Measurements from ENCODE around the gene DNAAF8.

DNAAF8 gene

DNA sequence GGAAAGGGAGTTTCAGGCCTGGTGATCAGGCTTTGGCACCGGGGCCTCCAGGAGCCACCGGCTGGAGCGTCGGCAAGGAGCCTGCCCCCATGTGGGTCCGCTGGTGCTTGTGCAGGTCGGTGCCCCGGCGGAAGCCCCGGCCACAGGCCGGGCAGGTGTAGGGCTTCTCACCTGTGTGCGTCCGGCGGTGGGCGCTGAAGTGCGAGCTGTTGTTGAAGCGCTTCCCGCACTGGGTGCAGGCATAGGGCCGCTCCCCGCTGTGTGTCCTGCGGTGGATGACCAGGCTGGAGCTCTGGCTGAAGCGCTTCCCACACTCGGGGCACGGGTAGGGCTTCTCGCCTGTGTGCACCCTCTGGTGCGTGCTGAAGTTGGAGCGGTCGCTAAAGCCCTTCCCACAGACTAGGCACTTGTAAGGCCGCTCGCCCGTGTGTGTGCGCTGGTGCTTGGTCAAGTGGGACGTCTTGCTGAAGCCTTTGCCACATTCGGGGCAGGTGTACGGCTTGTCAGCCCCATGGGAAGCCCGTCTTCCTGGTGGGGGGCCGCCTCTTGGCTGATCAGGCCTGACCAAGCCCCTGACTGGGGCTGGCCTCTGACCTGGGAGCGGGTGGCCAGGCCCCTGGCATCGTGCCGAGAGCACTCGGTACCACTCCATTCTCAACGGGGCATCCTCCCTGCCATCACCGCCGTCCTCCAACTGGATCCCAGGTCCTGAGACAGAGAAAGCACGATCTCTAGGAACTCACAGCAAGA is 18.2 kb downstream of the DNAAF8 start:
- DNase-seq (ENCODE audit: low read depth) = no peak

DNA sequence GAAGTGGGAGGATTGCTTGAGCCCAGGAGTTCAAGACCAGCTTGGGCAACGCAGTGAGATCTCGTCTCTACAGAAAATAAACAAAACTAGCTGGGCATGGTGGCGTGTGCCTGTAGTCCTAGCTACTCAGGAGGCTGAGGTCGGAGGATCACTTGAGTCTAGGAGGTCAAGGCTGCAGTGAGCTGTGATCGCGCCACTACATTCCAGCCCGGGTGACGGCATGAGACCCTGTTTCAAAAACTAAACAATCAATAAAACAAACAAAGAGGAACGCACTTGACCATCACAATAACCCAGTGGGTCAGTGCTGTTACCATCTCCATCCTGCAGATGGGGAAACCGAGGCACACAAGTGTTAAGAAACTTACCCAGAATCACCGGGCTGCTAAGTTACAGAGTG is 18.9 kb downstream of the DNAAF8 start:
- DNase-seq (ENCODE audit: low read depth) = no peak

DNA sequence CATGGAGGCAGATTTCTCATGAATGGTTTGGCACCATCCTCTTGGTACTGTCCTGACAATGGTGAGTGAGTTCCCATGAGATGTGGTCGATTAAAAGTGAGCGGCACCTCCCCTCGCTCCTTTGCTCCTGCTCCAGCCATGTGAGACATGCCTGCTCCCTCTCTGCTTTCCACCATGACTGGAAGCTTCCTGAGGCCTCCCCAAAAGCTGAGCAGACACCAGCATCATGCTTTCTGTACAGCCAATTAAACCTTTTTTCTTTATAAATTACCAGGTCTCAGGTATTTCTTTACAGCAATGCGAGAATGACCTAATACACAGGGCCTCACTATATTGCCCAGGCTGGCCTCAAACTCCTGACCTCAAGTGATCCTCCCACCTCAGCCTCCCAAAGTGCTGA is 20.5 kb downstream of the DNAAF8 start:
- no peak for DNase-seq (ENCODE audit: low read depth)

DNA sequence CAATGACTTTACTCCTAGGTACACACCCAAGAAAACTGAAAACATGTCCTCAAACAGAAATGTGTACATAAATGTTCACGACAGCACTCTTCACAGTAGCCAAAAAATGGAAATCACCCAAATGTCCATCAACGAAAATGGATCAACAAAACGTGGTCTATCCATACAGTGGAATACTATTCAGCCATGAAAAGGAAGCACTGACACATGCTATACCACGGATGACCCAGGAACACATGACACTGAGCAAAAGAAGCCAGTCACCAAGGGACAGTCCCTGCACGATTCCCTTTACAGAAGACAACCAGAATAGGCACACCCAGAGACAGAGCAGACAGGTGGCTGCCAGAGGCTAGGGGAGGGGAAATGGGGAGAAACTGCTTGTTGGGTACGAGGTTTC is 21.4 kb downstream of the DNAAF8 start:
- no peak for DNase-seq (ENCODE audit: low read depth)

DNA sequence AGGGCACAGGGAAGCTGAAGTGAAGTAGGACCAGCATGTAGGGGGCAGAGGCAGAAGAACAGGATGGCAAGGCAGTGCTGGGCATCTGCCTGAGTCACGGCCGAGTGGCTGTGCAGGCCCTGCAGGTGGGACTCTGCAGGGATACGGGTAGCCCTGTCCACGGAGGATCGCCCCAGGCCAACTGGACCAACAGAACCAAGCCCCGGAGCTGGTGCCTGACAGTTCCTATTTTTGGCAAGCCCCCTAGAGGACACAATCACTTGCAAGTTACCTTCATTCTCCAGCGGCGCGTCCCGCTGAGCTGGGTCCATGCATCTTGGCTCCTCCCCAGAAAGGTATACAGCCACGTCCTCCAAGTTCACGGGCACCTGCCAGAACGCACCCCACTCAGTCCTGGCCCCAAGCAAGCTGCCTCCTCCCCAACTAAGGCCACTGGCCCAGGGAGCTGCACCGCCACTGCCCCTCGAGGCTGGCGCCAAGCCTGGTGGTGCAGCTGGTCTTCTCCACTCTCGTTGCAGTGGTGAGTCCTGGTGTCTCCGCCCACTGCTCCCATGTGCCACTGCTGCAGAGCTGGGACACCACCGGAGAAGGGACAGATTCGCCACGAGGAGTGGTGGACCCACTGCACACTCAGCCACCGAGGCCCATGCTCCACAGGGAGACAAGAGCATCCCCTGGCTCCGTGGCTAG is 26.0 kb downstream of the DNAAF8 start:
- no peak for DNase-seq (ENCODE audit: low read depth)

DNA sequence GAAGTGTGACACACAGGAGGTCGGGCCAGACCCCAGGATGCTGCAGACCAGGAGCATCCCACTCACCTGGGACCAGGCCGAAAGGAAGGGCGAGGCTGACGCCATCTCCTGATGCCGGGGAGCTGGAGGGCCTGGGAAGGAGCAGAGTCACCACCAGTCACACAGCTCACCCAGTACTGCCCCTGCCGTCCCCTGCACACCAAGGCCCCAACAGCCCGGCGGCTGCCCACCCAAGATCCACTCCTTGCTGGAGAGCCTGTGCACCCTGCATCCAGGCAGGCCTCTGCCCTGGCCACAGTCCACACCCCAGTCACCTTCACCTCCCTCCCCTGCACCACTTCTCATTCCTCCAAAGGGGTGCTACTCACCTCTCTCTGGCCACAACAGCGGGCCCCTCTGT is 27.9 kb downstream of the DNAAF8 start:
- DNase-seq (ENCODE audit: low read depth) = no peak

DNA sequence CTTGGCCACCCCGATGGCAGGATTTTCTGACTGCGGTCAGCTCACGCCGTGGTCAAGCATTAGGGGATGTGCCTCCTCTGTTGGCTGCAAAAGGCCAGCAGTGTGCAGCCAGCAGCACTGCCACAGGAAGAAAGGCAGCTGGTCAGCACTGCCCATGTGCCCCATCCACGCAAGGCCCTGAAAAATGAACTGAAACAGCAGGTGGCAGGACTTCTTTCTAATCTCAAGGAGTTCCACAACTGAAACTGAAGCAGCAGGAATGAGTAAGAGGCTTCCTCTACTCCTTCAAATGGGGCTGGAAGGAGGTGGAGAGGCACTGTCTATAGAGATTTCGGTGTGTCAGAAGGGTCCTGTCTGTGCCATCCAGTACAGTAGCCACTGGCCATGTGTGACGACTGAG is 29.5 kb downstream of the DNAAF8 start:
- no peak for DNase-seq (ENCODE audit: low read depth)

DNA sequence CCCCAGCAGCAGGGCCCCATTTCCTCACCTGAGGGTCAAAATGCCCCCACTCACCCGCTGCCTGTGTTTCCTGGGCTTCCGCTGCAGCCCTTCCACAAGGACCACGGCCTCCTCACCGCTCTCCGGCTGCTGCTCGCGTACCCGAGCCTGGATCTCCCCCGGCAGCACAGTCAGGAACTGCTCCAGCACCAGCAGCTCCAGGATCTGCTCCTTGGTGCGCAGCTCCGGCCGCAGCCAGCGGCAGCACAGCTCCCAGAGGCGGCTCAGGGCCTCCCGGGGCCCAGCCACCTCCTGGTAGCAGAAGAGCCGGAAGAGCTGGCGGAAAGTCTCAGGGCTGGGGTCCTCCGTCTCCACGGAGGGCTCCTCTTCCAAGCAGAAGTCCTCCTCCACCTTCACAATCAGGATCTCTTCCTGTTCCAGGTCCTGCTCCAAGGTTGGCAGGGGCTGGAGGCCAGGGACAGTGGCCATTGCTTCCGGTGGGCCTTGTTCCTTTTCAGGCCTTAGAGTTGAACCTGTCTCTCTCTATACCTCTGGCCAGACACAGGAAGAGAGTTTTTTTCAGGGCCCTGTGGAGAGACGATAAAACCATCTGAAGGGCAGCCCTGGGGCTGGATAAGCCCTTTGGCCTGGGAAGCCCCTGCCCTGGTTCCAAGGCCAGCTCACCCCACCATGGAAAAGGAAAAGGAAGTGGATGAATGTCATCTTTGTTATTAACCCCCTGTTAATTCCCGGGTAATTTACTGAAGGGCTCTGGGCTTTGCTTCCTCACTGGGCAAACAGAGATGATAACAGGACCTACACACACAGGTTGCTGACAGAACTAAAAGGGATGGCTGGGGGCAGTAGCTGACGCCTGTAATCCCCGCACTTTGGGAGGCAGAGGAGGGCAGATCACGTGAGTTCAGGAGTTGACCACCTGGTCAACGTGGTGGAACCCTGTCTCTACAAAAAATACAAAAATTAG is 31.5 kb downstream of the DNAAF8 start:
- DNase-seq (ENCODE audit: low read depth) = no peak

DNA sequence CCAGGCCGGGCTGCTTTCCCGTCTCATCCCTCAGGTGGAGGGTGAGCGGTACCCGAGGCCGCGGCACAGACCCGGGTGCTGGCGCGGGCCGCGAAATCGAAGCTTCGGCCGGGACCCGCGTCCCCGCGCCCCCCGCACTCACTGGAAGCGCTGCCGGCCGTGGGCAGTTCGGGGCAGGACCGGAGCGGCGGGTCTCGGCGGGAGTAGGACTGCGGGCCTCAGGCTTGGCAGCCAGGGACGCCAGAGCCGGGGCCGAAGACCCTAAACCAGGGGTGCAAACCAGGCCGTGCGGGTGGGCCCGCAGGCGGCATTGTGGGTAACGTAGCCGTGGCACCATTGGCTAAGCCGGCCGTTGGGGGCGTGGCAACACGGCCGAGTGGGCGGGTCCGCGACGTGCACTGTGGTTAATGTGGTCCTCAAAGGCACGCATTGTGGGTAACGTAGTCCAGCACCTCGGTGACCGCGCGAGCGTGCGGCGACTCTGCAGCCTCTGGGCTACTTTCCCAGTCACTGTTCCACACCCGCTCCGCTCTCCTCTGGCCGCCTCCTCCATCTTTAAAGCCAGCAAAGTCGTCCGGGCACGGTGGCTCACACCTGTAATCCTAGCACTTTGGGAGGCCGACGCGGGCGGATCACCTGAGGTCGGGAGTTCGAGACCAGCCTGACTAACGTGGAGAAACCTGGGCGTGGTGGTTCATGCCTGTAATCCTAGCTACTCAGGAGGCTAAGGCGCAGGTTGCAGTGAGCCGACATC is 32.7 kb downstream of the DNAAF8 start, which contains the start of gene ZNF500:
ZNF500 (minus strand) TSS at position 288 of the 754 bp plus-strand sequence. CDS start 1,184 bp downstream, outside the sequence.
- DNase-seq (ENCODE audit: low read depth) = peak; percentile 93

DNA sequence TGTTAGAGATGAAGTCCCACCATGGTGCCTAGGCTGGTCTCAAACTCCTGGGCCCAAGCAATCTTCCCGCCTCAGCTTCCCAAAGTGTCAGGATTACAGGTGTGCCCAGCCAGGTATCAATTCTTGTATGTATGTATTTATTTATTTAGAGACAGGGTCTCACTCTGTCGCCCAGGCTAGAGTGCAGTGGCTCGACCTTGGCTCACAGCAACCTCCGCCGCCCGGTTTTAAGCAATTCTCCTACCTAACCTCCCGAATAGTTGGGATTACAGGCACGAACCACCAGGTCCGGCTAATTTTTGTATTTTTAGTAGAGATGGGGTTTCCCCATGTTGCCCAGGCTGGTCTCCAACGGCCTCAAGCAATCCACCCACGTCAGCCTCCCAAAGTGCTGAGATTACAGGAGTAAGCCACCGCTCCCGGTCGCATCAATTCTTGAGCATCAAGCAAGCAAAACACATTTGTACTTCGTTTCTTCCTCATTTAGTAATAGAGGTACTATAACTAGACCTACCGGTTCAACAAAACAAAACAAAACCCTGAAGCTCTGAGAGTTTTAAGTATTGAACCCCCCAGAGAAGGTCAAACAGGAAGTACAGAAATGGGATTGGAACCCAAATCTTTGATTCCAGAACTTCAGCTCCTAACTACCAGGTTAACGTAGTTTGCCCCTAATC is 33.7 kb downstream of the DNAAF8 start:
- DNase-seq (ENCODE audit: low read depth) = no peak

DNA sequence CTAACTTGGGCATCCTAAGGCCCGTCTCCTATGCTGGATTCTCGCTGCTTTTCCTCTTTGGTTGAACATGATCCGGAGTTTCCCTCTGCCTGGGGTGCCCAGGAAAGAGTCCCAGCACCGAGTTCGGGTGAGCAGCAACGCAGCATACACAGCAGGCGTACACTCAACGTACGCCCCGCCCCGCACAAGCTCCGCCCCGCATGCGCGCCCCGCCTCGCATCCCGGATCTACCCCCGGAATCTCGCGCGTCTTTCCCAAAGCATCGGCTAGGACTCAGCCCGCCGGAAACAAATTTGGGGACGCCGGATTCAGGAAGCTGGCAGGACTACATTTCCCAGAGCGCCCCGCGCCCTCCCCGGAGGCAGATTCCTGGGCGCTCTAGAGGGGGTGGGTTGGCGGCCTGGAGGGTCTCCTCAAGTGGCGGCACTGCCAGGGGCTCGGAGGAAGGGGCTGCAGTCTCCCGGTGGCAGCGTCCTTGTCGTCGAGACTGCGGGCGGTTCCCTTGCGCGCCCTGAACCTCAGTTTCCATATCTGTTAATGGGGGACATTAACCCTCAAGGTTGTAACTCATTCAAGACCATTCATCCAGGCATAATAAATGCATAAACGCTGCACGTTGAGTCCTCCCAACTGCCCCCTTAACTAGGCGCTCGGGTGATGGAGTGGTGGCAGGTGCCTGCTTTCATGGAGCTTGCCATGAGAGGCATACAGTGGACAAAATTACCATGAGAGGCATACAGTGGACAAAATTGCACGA is 34.4 kb downstream of the DNAAF8 start:
- DNase-seq (ENCODE audit: low read depth) = peak; percentile 91

DNA sequence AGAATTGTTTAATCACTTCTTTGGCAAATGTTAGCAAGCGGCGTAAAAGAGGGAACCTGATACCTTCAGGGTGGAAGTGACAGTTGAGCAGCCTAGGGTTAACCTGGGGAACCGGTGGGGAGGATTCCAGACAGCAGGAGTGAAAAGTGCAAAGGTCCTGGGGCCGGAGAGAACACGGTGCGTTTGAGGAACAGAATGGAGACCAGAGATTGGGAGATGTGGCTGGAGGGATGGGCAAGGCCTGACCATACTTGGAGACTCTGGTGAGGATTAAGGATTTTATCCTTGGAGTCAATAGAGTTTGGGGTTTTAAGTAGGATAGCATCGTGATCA is 34.9 kb downstream of the DNAAF8 start:
- no peak for DNase-seq (ENCODE audit: low read depth)

DNA sequence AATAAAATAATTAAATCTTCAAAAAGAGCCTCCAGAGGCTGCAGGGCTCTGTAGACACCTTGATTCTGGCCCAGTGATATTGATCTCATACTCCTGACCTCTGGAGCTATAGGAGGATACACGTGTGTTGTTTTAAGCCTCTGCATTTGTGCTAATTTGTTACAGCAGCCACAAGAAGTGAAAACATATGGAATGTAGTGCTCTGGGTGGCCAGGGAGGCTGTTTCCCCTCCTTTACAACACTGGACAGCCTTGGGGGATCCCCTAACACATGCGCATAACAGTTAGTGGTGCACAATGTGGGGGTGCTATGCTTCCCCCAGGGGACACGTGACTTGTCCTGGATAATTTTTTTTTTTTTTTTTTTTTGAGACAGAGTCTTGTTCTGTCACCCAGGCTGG is 37.3 kb downstream of the DNAAF8 start:
- DNase-seq (ENCODE audit: low read depth) = no peak

DNA sequence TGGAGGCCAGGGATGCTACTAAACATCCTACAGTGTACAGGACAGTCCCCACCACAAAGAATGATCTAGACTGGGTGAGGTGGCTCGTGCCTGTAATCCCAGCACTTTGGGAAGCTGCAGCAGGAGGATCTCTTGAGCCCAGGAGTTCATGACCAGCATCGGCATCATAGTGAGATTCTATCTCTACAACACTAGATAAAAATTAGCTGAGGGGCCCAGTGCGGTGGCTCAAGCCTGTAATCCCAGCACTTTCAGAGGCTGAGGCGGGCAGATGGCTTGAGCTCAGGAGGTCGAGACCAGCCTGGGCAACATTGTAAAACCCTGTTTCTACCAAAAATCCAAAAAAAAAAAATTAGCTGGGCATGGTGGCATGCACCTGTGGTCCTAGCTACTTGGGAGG is 38.0 kb downstream of the DNAAF8 start:
- no peak for DNase-seq (ENCODE audit: low read depth)

DNA sequence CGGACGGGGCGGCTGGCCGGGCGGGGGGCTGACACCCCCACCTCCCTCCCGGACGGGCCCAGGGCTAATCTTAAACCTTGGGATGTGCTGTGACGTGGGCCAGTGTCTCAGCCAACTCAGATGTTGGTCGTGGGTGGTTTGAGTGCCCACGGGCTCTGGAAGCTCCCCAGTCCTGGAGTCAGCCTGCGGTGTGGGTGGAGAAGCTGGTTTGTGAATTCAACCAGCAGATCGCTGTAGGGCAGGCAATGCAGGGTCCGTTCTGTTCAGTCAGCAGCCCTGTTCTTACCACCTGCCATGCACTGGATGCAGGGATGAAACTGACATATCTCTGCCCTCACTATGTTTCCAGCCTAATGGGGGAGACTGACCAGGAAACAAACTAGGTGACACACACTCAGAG is 40.7 kb downstream of the DNAAF8 start:
- no peak for DNase-seq (ENCODE audit: low read depth)

DNA sequence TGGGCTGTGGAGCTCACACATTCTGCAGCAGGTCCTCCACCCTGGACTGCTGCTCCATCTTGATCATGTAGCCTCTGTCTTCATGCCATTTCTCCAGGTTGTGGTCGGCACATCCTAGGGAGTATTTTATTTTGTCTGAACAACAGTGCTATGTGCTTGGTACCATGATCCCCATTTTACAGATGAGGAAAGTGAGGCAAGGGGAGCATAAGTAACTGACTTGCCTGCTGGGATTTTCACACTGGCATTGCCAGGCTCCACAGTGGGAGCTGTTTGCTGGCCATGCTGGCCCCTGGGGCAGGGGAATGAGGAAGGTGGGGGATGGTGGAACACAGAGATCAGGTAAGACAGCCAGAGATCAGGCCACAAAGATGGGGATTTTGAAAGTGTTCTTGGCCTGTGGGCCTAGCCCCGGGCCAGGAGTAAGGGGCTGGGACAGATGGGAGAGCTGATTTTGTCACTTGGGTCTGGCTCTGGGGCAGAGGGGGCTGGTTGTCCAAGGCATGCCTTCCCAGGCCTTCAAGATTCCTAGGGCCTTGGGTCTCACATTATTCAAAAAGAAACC is 41.9 kb downstream of the DNAAF8 start:
- no peak for DNase-seq (ENCODE audit: low read depth)

DNA sequence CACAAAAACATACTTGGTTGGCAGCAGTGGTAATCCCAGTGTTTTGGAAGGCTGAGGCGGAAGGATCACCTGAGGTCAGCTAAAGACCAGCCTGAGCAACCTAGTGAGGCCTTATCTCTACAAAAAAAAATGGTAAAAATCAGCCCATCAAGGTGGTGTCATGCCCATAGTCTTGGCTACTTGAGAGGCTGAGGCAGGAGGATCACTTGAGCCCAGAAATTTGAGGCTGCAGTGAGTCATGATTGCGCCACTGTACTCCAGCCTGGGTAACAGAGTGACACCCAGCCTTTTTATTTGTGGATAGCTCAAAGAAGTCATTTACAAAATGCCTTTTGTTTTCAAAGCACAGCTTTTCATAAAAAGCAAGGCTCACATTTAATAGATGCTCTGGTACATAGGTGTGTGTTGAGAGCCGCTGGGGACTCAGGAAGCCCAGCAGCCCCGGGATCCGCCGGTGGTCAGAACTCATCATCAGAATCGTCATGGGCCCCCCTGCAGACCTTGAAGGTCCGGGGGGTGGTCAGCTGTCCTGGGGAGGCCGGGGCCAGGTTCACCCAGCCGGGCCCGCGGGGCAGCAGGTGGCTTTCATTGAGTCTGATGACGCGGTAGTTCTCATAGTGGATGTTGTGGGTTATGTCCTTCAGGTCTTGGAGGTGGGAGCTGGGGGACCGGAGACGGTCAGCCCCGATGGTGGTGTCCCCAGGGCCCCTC is 43.2 kb downstream of the DNAAF8 start:
- DNase-seq (ENCODE audit: low read depth) = no peak

DNA sequence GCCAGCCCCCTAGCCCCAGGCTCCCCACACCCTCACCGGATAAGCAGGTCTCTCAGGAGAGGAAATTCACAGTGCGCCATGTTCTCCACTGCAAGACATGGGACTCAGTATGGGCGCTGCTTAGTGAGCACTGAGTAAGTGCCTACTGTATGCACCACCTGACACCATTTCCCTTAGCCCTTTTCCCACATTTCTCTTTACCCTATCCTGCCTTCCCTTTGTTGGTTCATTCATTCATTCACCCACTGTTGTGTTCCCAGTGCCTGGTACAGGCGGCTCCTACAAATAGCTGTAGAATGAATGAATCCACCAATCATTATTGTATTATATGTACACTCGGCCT is 43.7 kb downstream of the DNAAF8 start:
- DNase-seq (ENCODE audit: low read depth) = no peak

DNA sequence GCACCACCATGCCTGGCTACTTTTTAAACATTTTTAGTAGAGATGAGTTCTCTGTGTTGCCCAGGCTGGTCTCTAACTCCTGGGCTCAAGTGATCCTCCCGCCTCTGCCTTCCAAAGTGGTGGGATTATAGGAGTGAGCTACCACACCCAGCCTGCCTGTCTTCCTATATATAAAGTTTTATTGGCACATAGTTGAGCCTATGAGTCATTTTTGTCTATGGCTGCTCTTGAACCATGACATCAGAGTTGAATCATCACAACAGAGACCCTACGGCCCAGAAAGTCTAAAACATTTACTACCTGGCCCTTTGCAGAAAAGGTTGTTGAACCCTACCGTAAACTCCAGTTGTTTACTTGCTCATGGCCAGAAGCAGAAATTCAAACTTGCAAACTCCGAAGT is 45.9 kb downstream of the DNAAF8 start:
- DNase-seq (ENCODE audit: low read depth) = no peak
